K562 (cell line): ENCODE results near the gene NRGN. TPM values are rescaled to one million over a fixed set of nuclear protein-coding genes. Genes with fewer than 3 reads are reported as not detected.

Source experiments
- AFF1 ChIP-seq, 2 experiments: fragments of 450-650 bp; IDR thresholded peaks; 2 replicates each; pipeline ENCODE4 v1.6.1; 2018; ENCODE audit warnings: mild to moderate bottlenecking in 2 of 2, low read depth in 1 of 2; ENCODE audit not compliant: partially characterized antibody in 2 of 2
- ETV5 ChIP-seq: sonication (generic); formaldehyde crosslinking; IDR thresholded peaks from 2 replicates; pipeline ENCODE4 v1.4.0; 2020; ENCODE audit warnings: low read depth, mild to moderate bottlenecking, missing genetic modification reagents
- FOXJ3 ChIP-seq: sonication (generic); formaldehyde crosslinking; IDR thresholded peaks from 2 replicates; pipeline ENCODE4 v1.4.0; 2020; ENCODE audit warnings: mild to moderate bottlenecking, missing genetic modification reagents
- HDAC3 ChIP-seq: fragments of 450-650 bp; IDR thresholded peaks from 2 replicates; pipeline ENCODE4 v1.6.1; 2018; ENCODE audit warnings: borderline replicate concordance, mild to moderate bottlenecking, moderate library complexity; ENCODE audit not compliant: partially characterized antibody
- ID3 ChIP-seq, 2 experiments: fragments of 250-450 bp in 1 of 2; fragments of 450-650 bp in 1 of 2; sonication (Bioruptor Pico) in 1 of 2; IDR thresholded peaks; 2 replicates each; pipeline versions ENCODE4 v1.6.1 to v1.8.0; 2016 to 2021; ENCODE audit warnings: mild to moderate bottlenecking in 2 of 2, moderate library complexity in 2 of 2, missing compliant biosample characterization in 1 of 2, missing genetic modification characterization in 1 of 2
- MBD2 ChIP-seq: sonication (generic); IDR thresholded peaks from 2 replicates; pipeline ENCODE4 v1.6.1; 2016; ENCODE audit warnings: low read depth, borderline replicate concordance
- MEIS2 ChIP-seq: fragments of 450-650 bp; IDR thresholded peaks from 2 replicates; pipeline ENCODE4 v1.6.1; 2014; ENCODE audit warnings: mild to moderate bottlenecking; ENCODE audit not compliant: partially characterized antibody
- NEUROD1 ChIP-seq: fragments of 150-350 bp; IDR thresholded peaks from 2 replicates; pipeline ENCODE4 v1.6.1; 2014; ENCODE audit warnings: borderline replicate concordance, low read length, low read depth; ENCODE audit not compliant: partially characterized antibody
- NFATC3 ChIP-seq: fragments of 450-650 bp; IDR thresholded peaks from 2 replicates; pipeline ENCODE4 v1.6.1; 2017; ENCODE audit warnings: mild to moderate bottlenecking
- NR4A1 ChIP-seq, 2 experiments: fragments of 250-450 bp in 1 of 2; fragments of 450-650 bp in 1 of 2; sonication (Bioruptor Pico) in 1 of 2; IDR thresholded peaks; 2 replicates each; pipeline versions ENCODE4 v1.4.0 to v1.6.1; 2016 to 2020; ENCODE audit warnings: mild to moderate bottlenecking in 2 of 2, missing compliant biosample characterization in 1 of 2, missing genetic modification characterization in 1 of 2, moderate library complexity in 1 of 2
- PBX2 ChIP-seq, 2 experiments: IDR thresholded peaks in 1 of 2; conservative IDR thresholded peaks in 1 of 2; 2 replicates each; pipeline ENCODE4 v1.6.1; 2016; ENCODE audit warnings: low read depth in 2 of 2, mild to moderate bottlenecking in 1 of 2, missing compliant biosample characterization in 1 of 2, missing genetic modification characterization in 1 of 2, moderate library complexity in 1 of 2
- RB1 ChIP-seq: fragments of 450-650 bp; IDR thresholded peaks from 2 replicates; pipeline ENCODE4 v1.6.1; 2017; ENCODE audit warnings: low read depth, mild to moderate bottlenecking
- RBFOX2 ChIP-seq: fragments of 200-400 bp; formaldehyde crosslinking; IDR thresholded peaks from 2 replicates; pipeline ENCODE4 v1.6.1; 2017; ENCODE audit warnings: low read depth, mild to moderate bottlenecking, low read length, moderate library complexity
- TCF15 ChIP-seq: fragments of 250-450 bp; sonication (Bioruptor Pico); IDR thresholded peaks from 2 replicates; pipeline ENCODE4 v1.8.0; 2022; ENCODE audit warnings: moderate library complexity, mild to moderate bottlenecking, inconsistent platforms
- TFAM ChIP-seq: fragments of 250-450 bp; sonication (Bioruptor Pico); conservative IDR thresholded peaks from 2 replicates; pipeline ENCODE4 v1.5.0; 2021; ENCODE audit warnings: mild to moderate bottlenecking, moderate library complexity
- ZNF174 ChIP-seq: fragments of 250-450 bp; sonication (Bioruptor Pico); IDR thresholded peaks from 2 replicates; pipeline ENCODE4 v1.4.0; 2020; ENCODE audit warnings: mild to moderate bottlenecking
- ZNF280B ChIP-seq: fragments of 250-450 bp; sonication (Bioruptor Pico); IDR thresholded peaks from 2 replicates; pipeline ENCODE4 v1.5.1; 2021; ENCODE audit warnings: mild to moderate bottlenecking
- polyA plus RNA-seq, 8 experiments: library from polyadenylated mRNA; depleted of rRNA in 4 of 8; stranded (reverse) in 5 of 8; unstranded in 3 of 8; fragments of >200 nt; fragmentation: Nextera tagmentation in 2 of 8; fragmentation: Illumina TruSeq in 1 of 8; extraction: Ambion mirVana in 2 of 8; extraction: Trizol in 1 of 8; gene quantifications; 2 replicates each; pipeline versions ENCODE4 v1.2.1 to v1.2.3, GENCODE V29; 2011 to 2014; ENCODE audit warnings: inconsistent platforms in 1 of 8, missing spikeins in 1 of 8
- total RNA-seq, 7 experiments: library from RNA; depleted of rRNA in 6 of 7; stranded (reverse); fragments of >200 nt in 6 of 7; fragmentation: Illumina TruSeq in 2 of 7; extraction: Trizol in 2 of 7; gene quantifications; 2 replicates each; pipeline versions ENCODE4 v1.2.1 to v1.2.3, GENCODE V29; 2011 to 2021; ENCODE audit warnings: low replicate concordance in 1 of 7

Gene NRGN
- total and polyA plus RNA-seq, 9 of the 15 experiments (the other 6 are each of a cell fraction or from before 2014, with no cell fraction given): 0.29 to 7.8 (median 3.5) TPM; not detected in 2

- TF ChIP-seq ETV5 (CRISPR knock-in tag): 0 out of 2 replicates have a peak, but pooled peaks have one; percentile 45
- no peak for TF ChIP-seq PBX2 (CRISPR knock-in tag; IDR thresholded peaks at IDR 0.05; ENCODE audit: low read depth)
- no peak for TF ChIP-seq PBX2 (tag; conservative IDR thresholded peaks at IDR 0.05; ENCODE audit: low read depth)
- TF ChIP-seq FOXJ3 (CRISPR knock-in tag): no peak
- TF ChIP-seq ZNF174: no peak
- no peak for TF ChIP-seq NFATC3
- no peak for TF ChIP-seq TCF15
- no peak for TF ChIP-seq MEIS2
- TF ChIP-seq NEUROD1: no peak
- TF ChIP-seq AFF1 (IDR thresholded peaks at IDR 0.05; ENCODE audit: low read depth in 1 of 2, partially characterized antibody in 2 of 2): no peak
- peak; percentile 41; the same call in 1 of the 2 replicates for TF ChIP-seq RBFOX2
- TF ChIP-seq MBD2: no peak
- no peak for TF ChIP-seq HDAC3
- TF ChIP-seq RB1: peak; percentile 41
- no peak for TF ChIP-seq ZNF280B (CRISPR knock-in tag)
- no peak for TF ChIP-seq ID3 (CRISPR knock-in tag; IDR thresholded peaks at IDR 0.05)
- no peak for TF ChIP-seq ID3 (tag; IDR thresholded peaks at IDR 0.05)
- no peak for TF ChIP-seq TFAM
- no peak for TF ChIP-seq NR4A1 (CRISPR knock-in tag; IDR thresholded peaks at IDR 0.05)
- no peak for TF ChIP-seq NR4A1 (tag; IDR thresholded peaks at IDR 0.05)
Observed at GRCh38 chr11:124762624-124763155, 22.9 kb downstream of the NRGN start (continued).
